ENCODE data around the gene ODAD2. TPM values are rescaled to one million over a fixed set of nuclear protein-coding genes. Genes with fewer than 3 reads are reported as not detected.

ODAD2 gene
- total and polyA plus RNA-seq, 2 donors (not counting 1 experiment from before 2014, with no cell fraction given): 0.12 to 1.3 TPM

DNA sequence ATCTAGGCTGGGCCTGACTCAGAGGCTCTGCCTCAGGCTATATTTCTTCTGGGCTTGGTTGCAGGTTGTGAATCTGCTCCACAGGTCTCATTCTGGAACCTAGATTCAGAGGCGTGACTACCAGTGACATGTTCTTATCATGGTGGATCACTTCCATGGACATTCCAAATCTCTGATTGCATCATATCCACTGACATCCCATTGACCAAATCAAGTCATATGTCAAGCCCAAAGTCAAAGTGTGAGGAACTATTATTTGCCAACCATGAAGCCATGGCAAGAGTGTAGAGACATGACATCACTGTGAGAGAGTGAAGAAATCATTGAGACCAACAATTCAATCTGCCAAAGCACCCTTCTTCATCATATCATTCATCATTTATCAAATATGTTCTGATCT is 11.9 kb upstream of the ODAD2 start:
- Histone ChIP-seq H4K20me1 (ENCODE audit: control insufficient read depth, extremely low read depth, insufficient read depth, low read length) (no peaks in the 10 kb centered on the region), H3K79me2 (ENCODE audit: control insufficient read depth, insufficient read depth, low read length) (no peaks in the 10 kb centered on the region), H3K27ac (ENCODE audit: insufficient read depth, low read length) (no peak overlapping the region), H3K36me3 (ENCODE audit: control insufficient read depth, insufficient read depth, low read length) (no peaks in the 10 kb centered on the region), H3K27me3 (ENCODE audit: control insufficient read depth, insufficient read depth, low read length) (no peaks in the 10 kb centered on the region), H2AFZ (ENCODE audit: low read length) (no peak overlapping the region), H3K9me3 (ENCODE audit: control insufficient read depth, insufficient read depth, low read depth, low read length) (no peaks in the 10 kb centered on the region), H3K9ac (ENCODE audit: insufficient read depth, low read length) (no peak overlapping the region), H3K4me2 (ENCODE audit: extremely low read depth, insufficient read depth, low read length) (no peak overlapping the region), H3K4me1 (ENCODE audit: control insufficient read depth, extremely low read depth, insufficient read depth, low read length) (no peaks in the 10 kb centered on the region), H3K4me3 (replicated peaks in 1 of 4; ENCODE audit: control extremely low read depth in 1 of 4, insufficient read depth in 1 of 4, low read depth in 3 of 4, low read length in 4 of 4) (no peak overlapping the region)
- no peak for DNase-seq (ENCODE audit: low read depth in 2 of 2)
- TF ChIP-seq EZH2 (IDR thresholded peaks at IDR 0.05; ENCODE audit: low read length, missing control alignments): no peak
- TF ChIP-seq, protein P1, sequence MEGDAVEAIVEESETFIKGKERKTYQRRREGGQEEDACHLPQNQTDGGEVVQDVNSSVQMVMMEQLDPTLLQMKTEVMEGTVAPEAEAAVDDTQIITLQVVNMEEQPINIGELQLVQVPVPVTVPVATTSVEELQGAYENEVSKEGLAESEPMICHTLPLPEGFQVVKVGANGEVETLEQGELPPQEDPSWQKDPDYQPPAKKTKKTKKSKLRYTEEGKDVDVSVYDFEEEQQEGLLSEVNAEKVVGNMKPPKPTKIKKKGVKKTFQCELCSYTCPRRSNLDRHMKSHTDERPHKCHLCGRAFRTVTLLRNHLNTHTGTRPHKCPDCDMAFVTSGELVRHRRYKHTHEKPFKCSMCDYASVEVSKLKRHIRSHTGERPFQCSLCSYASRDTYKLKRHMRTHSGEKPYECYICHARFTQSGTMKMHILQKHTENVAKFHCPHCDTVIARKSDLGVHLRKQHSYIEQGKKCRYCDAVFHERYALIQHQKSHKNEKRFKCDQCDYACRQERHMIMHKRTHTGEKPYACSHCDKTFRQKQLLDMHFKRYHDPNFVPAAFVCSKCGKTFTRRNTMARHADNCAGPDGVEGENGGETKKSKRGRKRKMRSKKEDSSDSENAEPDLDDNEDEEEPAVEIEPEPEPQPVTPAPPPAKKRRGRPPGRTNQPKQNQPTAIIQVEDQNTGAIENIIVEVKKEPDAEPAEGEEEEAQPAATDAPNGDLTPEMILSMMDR (conservative IDR thresholded peaks at IDR 0.05 in 1 of 2, IDR thresholded peaks at IDR 0.05 in 1 of 2; ENCODE audit: low read depth in 1 of 2, low read length in 2 of 2): no peak

DNA sequence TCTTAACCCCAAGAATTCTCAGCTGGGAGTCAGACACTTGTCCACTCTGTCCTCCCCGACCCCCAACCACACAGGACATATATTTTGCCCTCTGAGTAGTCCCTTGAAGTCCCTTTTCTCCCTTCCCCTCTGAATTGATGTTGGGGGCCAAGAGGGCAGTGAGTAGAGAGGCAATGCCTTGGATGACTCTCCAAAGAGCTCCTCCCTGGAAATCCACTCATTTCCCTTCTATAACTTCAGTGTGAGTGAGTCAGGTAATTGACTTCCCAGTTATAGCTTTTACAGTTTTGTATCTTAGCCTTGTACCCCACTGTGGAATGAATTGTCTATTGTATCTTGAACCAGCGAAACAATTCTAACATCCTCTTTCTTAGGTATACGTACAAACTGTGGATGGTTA is 9.2 kb upstream of the ODAD2 start:
- H3K79me2 ChIP-seq (ENCODE audit: control insufficient read depth, insufficient read depth, low read length): no peaks in the 10 kb centered on the region
- no peaks in the 10 kb centered on the region for H4K20me1 ChIP-seq (ENCODE audit: control insufficient read depth, extremely low read depth, insufficient read depth, low read length)
- H3K27me3 ChIP-seq (ENCODE audit: control insufficient read depth, insufficient read depth, low read length): no peaks in the 10 kb centered on the region
- H2AFZ ChIP-seq (ENCODE audit: low read length): no peak overlapping the region
- H3K4me1 ChIP-seq (ENCODE audit: control insufficient read depth, extremely low read depth, insufficient read depth, low read length): no peaks in the 10 kb centered on the region
- no peak overlapping the region for H3K27ac ChIP-seq (ENCODE audit: insufficient read depth, low read length)
- no peak overlapping the region for H3K9ac ChIP-seq (ENCODE audit: insufficient read depth, low read length)
- H3K9me3 ChIP-seq (ENCODE audit: control insufficient read depth, insufficient read depth, low read depth, low read length): no peaks in the 10 kb centered on the region
- no peak overlapping the region for H3K4me3 ChIP-seq (replicated peaks in 1 of 4; ENCODE audit: control extremely low read depth in 1 of 4, insufficient read depth in 1 of 4, low read depth in 3 of 4, low read length in 4 of 4)
- H3K4me2 ChIP-seq (ENCODE audit: extremely low read depth, insufficient read depth, low read length): no peak overlapping the region
- no peak for DNase-seq (ENCODE audit: low read depth in 2 of 2)
- H3K36me3 ChIP-seq (ENCODE audit: control insufficient read depth, insufficient read depth, low read length): no peaks in the 10 kb centered on the region
- TF ChIP-seq EZH2 (IDR thresholded peaks at IDR 0.05; ENCODE audit: low read length, missing control alignments): no peak
- TF ChIP-seq, protein P1 (conservative IDR thresholded peaks at IDR 0.05 in 1 of 2, IDR thresholded peaks at IDR 0.05 in 1 of 2; ENCODE audit: low read depth in 1 of 2, low read length in 2 of 2): no peak

DNA sequence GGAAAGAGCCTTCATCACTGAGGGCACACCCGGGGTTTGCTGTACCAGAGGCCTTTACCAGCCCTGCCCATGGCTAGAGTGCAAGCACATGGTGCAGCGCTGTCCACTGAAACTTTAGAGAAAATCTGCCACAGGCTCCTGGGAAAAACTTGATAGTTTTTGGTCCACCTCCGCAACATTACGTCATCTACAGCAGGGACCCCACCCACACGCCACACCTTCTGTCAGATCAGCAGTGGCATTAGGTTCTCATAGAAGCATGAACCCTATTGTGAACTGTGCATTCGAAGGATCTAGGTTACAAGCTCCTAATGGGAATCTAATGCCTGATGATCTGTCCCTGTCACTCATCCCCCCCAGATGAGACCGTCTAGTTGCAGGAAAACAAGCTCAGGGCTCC is 2.5 kb upstream of the ODAD2 start:
- Histone ChIP-seq H3K27ac (ENCODE audit: insufficient read depth, low read length) (no peak overlapping the region), H3K27me3 (ENCODE audit: control insufficient read depth, insufficient read depth, low read length) (no peaks in the 10 kb centered on the region), H3K9ac (ENCODE audit: insufficient read depth, low read length) (no peak overlapping the region), H4K20me1 (ENCODE audit: control insufficient read depth, extremely low read depth, insufficient read depth, low read length) (no peaks in the 10 kb centered on the region), H3K36me3 (ENCODE audit: control insufficient read depth, insufficient read depth, low read length) (no peaks in the 10 kb centered on the region), H3K79me2 (ENCODE audit: control insufficient read depth, insufficient read depth, low read length) (no peaks in the 10 kb centered on the region), H3K9me3 (ENCODE audit: control insufficient read depth, insufficient read depth, low read depth, low read length) (no peaks in the 10 kb centered on the region), H3K4me3 (replicated peaks in 1 of 4; ENCODE audit: control extremely low read depth in 1 of 4, insufficient read depth in 1 of 4, low read depth in 3 of 4, low read length in 4 of 4) (no peak overlapping the region), H3K4me1 (ENCODE audit: control insufficient read depth, extremely low read depth, insufficient read depth, low read length) (no peaks in the 10 kb centered on the region), H3K4me2 (ENCODE audit: extremely low read depth, insufficient read depth, low read length) (no peak overlapping the region), H2AFZ (ENCODE audit: low read length) (no peak overlapping the region)
- no peak for TF ChIP-seq EZH2 (IDR thresholded peaks at IDR 0.05; ENCODE audit: low read length, missing control alignments)
- TF ChIP-seq, protein P1 (conservative IDR thresholded peaks at IDR 0.05 in 1 of 2, IDR thresholded peaks at IDR 0.05 in 1 of 2; ENCODE audit: low read depth in 1 of 2, low read length in 2 of 2): no peak
- DNase-seq (ENCODE audit: low read depth in 2 of 2): no peak
